CD4-positive, alpha-beta T cell treated with Interleukin-15 for 1 hour (primary cell): ENCODE results near the gene P2RX6.
"Not testable (repeated sequence)": the region's sequence is repeated elsewhere in the genome, so short reads cannot be mapped to it uniquely, and the experiment has no call there.

Source experiments
- DNase-seq: peaks from one replicate; pipeline ENCODE4 v3.0.0-alpha.2; 2020

The P2RX6 gene

DNA sequence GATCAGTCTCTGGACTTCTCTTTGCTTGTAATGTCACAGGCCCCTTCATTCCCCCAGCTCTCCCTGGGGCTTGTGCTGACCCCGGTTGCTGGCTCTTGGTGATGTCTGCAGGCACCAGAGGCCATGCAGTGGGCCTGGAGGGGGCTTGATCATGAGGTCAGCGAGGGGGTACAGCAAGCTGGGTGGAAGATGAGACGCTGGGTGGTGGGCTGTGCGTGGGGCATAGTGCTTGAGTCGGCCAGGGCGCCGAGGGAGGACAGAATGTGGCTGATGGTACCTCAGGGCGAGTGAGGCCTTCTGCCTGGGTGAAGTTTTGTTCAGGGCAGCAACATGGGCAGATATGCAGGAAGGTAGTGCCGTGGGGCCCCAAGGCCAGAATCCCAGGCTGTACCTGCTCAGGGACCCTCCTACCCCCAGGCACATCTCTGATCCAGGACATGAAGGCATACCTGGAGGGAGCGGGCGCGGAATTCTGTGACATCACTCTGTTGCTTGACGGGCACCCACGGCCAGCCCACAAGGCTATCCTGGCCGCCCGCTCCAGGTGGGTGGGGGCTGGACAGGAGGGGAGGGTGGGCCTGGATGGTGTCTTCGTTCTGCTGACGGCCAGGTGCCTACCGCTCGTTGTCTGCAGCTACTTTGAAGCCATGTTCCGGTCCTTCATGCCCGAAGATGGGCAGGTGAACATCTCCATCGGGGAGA, 19.5 kb upstream of the P2RX6 start:
- DNase-seq, result no peak

DNA sequence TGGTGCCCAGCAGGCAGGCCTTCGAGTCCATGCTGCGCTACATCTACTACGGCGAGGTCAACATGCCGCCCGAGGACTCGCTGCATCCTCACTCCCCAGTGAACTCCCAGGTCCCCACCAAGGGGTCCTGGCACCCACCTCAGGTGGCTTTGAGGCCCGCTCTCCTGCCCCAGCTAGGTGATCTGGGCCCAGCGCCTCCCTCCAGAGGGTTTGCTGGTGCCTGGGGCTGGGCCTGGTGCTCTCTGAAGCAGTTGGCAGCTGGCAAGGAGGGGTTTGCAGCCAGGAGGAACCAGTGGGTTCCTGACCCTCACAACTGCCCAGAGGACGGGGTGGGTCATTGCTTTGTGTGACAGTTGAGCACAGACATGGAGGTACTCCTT, 18.9 kb upstream of the P2RX6 start:
- DNase-seq, result no peak

GRCh38 chr22:20996598-20997535, 18.1 kb upstream of the P2RX6 start:
- DNase-seq, result no peak

GRCh38 chr22:20997536-20998257, 17.3 kb upstream of the P2RX6 start:
- no peak for DNase-seq

GRCh38 chr22:20998411-20999336, 16.3 kb upstream of the P2RX6 start:
- DNase-seq, result no peak

GRCh38 chr22:20999350-21000206, 15.4 kb upstream of the P2RX6 start:
- DNase-seq, result no peak

DNA sequence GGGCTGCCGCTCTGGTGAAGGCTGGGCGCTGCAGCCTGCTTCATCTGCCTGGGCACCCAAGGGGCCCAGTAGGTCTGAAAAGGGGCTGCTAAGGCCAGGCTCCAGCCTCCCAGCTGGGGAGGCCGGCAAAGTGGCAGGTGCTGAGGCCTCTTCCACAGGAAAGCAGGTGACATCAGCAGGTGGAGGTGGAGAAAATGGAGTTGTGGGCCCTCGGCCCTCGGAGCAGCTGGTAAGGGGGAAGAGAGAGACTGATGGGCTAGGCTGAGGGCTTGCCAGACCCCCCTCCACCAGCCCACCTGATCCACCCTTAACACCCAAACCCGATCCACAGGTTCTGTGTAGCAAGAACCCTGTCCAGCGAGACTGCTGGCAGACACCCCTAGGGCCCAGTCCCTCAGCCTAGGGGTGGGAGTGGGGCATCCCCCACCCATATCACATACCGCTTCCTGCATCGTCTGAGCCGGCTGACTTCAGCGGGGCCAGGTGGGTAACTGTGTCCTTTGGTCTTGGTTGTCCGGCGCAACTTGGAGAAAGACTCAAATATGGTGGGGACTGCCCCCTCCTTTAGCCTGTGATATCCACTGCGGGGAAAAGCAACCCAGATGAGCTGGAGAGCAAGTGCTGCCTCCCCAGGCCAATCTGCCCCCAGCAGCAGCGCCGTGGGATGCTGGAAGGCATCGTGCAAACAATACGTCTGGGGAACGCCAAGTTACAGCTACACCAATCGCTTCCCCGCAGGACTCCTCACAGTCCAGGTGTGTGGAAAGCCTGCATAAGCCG, 14.6 kb upstream of the P2RX6 start:
- DNase-seq, result no peak

GRCh38 chr22:21000987-21001600, 13.9 kb upstream of the P2RX6 start:
- DNase-seq, result no peak

- DNase-seq, result peak; percentile 96
Observed at GRCh38 chr22:21001601-21002325, 13.2 kb upstream of the P2RX6 start, which contains the start of gene THAP7. THAP7 (minus strand) TSS chr22:21002118; CDS start chr22:21001911, 207 bp downstream.

DNA sequence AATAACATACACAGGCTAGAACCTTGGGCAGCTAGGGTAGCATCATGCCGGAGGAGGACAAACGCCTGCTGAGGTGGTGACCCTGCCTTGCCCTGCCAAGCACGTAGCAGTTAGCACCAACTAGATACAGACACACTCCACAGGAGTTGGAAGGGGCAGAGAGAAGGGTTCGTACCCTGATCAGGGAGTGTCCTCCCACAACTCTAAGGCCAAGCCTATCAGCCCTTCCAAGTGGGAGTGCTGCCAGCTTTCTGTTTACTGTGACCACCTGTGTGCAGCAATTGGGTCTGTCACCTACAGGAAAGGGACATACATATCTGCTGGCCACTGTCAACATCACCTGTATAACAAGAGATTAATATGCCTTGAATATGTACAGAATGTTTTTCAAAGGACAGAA, 11.2 kb upstream of the P2RX6 start:
- no peak for DNase-seq

DNA sequence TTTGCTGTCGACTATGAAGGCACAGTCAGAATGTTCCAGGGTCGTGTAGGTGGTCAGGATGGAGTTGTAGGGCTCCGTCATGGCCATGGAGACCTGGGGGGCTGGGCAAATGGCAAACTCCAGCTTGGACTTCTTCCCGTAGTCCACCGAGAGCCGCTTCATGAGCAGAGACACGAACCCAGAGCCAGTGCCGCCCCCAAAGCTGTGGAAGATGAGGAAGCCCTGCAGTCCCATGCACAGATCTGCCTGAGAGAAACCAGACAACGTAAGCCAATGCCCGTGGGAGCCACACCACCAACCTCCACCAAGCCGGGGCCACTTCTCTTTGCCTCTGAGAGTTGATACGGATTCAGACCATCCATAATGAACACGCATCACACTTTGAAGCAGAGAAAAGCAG, 5.8 kb upstream of the P2RX6 start:
- not testable (repeated sequence) for DNase-seq

DNA sequence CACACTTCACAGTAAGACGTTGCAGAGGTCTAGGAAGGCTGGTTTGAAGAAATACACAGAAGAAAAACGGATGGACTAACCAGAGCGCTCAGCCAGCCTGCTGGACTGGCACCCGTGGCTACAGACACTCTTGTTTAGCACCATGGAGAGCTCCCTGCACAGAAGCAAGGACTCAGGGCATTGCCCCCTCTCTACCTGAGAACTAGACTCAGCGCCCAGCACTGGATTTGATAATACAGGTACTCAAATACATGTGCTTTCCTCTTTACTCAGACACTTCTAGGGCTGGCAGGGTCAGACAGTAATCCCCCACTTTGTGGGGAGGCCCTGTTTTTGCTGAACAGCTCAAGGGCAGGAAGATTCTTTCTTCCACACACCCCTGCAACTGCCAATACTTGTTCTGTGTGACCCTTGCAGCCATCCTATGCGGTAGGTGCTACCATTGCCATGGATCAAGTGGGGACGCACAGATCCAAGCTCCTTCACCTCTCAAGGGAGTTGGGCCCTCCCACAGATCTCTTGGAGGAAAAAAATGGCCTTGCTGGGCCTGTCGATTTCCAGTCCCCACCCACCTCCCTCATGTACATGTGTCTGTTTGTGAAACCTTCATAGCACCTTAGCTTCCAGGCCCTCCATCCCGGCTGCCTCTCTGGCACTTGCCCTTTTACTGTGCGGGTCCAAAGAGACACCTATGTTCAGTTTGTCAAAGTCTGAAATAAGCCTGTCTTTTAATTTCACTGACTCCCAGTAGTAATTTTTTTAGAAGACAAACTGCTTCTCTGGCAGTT, 5.1 kb upstream of the P2RX6 start:
- no peak for DNase-seq

- no peak for DNase-seq
Observed at GRCh38 chr22:21010426-21011113, 4.4 kb upstream of the P2RX6 start.

DNA sequence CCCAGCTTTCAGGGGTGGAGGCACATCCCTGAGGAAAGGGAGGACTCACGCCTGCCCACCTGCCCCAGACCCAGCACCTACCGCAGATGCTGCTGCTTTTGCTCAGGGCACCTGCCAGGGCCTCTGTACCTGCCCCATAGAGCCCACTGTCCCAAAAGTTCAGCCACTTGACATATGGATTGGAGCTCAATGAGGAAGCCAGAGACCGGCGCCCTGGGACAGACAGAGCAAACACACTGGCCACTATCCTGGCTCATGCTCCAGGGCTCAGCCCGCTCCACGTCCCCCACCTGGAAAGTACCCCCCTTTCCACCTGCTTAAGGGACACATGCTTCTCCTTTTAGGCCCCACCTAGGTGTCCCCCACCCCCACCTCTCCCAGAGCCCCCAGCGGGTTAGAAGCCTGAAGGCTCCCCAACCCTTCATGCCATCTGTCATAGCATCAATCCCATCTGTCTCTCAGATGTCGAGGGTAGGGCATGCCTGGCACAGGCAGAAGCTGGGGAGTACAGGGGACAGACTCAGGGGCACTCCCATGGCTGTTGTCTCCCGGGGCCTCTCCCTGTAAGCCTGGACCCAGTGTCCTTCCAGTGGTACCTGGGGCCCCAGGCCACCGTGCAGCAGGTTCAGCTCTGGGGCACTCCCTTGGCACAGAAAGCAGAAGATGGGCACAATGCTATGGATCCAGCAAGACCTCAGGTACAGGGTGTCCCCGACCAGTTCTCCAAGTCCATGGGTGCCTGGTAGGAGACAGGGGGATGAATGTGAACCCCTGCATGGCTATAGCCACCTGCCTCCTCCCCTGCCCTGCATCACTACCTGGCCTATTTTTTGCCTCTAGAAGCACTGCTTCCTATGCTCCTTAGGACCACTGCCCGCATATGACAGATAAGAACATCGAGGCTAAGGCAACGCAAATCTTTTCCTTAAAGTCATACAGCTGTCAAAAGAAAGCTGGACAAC, 2.2 kb upstream of the P2RX6 start:
- no peak for DNase-seq

- DNase-seq, result no peak
Observed at GRCh38 chr22:21013657-21014201, 1.2 kb upstream of the P2RX6 start.

DNA sequence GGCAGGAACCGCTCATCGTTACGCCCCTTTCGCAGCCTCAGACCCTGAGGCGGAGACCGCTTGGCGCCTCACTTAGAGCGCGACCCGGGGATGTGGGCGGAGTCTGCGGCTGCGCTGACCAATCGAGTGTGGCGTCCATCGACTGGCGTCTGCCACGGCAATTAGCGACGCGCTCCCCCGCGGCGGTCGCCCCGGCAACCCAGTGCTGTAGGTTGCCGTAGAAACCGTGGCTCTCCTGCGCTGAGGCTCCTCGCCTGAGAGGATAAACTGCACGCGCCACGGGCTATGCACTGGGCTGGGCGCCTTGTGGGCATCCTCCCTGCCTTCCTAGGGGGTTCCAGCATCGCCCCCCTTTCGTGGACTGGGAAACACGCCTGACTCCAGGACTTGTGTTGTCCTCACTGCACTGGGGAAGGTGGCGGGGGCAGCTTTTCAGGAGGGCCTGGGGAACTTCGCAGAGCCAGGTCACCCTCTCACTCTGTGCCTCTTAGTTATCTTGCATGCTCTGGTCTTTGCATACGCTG, 701 bp upstream of the P2RX6 start:
- peak; percentile 93 for DNase-seq
